Measurements from ENCODE around the gene TEX13A.

TEX13A gene

GRCh38 chrX:105220636-105221035, at the start of gene TEX13A:
Gene TEX13A, minus strand, starts transcription at chrX:105220694. Its CDS starts 297 bp downstream, at chrX:105220397.
- TF ChIP-seq CTCF (IDR thresholded peaks at IDR 0.05; ENCODE audit: insufficient read depth, missing control alignments), result no peak
- no peak for FAIRE-seq
- no peak for DNase-seq (ENCODE audit: insufficient read length, low spot score)

- no peak for DNase-seq (ENCODE audit: insufficient read length, low spot score)
- FAIRE-seq, result no peak
- no peak for TF ChIP-seq CTCF (IDR thresholded peaks at IDR 0.05; ENCODE audit: insufficient read depth, missing control alignments)
These were observed 48.9 kb upstream of the TEX13A start for GRCh38 chrX:105269386-105269785.

GRCh38 chrX:105267167-105267566, 46.7 kb upstream of the TEX13A start:
- FAIRE-seq, result no peak
- no peak for TF ChIP-seq CTCF (IDR thresholded peaks at IDR 0.05; ENCODE audit: insufficient read depth, missing control alignments)
- DNase-seq (ENCODE audit: insufficient read length, low spot score), result no peak

GRCh38 chrX:105266456-105266855, 46.0 kb upstream of the TEX13A start:
- FAIRE-seq (no peak), DNase-seq (ENCODE audit: insufficient read length, low spot score) (no peak)
- TF ChIP-seq CTCF (IDR thresholded peaks at IDR 0.05; ENCODE audit: insufficient read depth, missing control alignments), result no peak

- no peak for TF ChIP-seq CTCF (IDR thresholded peaks at IDR 0.05; ENCODE audit: insufficient read depth, missing control alignments)
- DNase-seq (ENCODE audit: insufficient read length, low spot score), result no peak
- no peak for FAIRE-seq
These were observed 44.6 kb upstream of the TEX13A start for GRCh38 chrX:105265093-105265492.

- DNase-seq (ENCODE audit: insufficient read length, low spot score) (no peak), FAIRE-seq (no peak)
- no peak for TF ChIP-seq CTCF (IDR thresholded peaks at IDR 0.05; ENCODE audit: insufficient read depth, missing control alignments)
These were observed 43.3 kb upstream of the TEX13A start for GRCh38 chrX:105263801-105264200.

- DNase-seq (ENCODE audit: insufficient read length, low spot score), result no peak
- FAIRE-seq, result no peak
- TF ChIP-seq CTCF (IDR thresholded peaks at IDR 0.05; ENCODE audit: insufficient read depth, missing control alignments), result no peak
These were observed 42.7 kb upstream of the TEX13A start for GRCh38 chrX:105263171-105263570.

Data from D721Med (cell line).